GM12878 (cell line): ENCODE data around the gene ZNF780A. TPM values are rescaled to one million over a fixed set of nuclear protein-coding genes. Genes with fewer than 3 reads are reported as not detected.
A peak's percentile ranks its signal among the peaks of the same experiment; 100 is the strongest.

Experiments
- ATAC-seq: fragments of 200-7000 bp; cut with Tn5 transposase; 3 replicates; pipeline ENCODE4 v1.9.1; 2020; ENCODE audit warnings: mild to moderate bottlenecking, moderate library complexity
- BruUV-seq: library from RNA; stranded (reverse); fragments of 400-500 nt; replicated peaks from 2 replicates; lab custom pipeline; 2021; lab: Mats Ljungman, UMichigan
- CTCF ChIA-PET: fragments of 300-600 bp; sonication (Branson Sonifier 250); formaldehyde crosslinking; extraction: SDS; loops from one replicate; lab custom pipeline; 2021; ENCODE audit warnings: inconsistent platforms; lab: Yijun Ruan, JAX
- POLR2A ChIA-PET: fragments of 350-600 bp; formaldehyde crosslinking; extraction: SDS; loops from one replicate; lab custom pipeline; 2021; ENCODE audit warnings: inconsistent platforms; lab: Charles Lee
- RAD21 ChIA-PET: fragments of 300-600 bp; sonication (Branson Sonifier 250); formaldehyde crosslinking; loops from one replicate; lab custom pipeline; 2023; ENCODE audit warnings: antibody characterized with exemption; ENCODE audit not compliant: unreplicated experiment; lab: Charles Lee
- SMC1A ChIA-PET: fragments of 300-600 bp; sonication (Branson Sonifier 250); formaldehyde crosslinking; loops from one replicate; lab custom pipeline; 2023; ENCODE audit not compliant: unreplicated experiment, uncharacterized antibody; lab: Charles Lee
- DNase-seq: peaks from one replicate; pipeline ENCODE4 v3.0.0-alpha.2; 2011; ENCODE audit warnings: low read depth, low spot score
- FAIRE-seq: peaks from 3 replicates; lab custom pipeline; 2011; peaks lifted over from hg19 to GRCh38; lab: Jason Lieb, UNC
- H2AFZ ChIP-seq: 2 replicates; pipeline ENCODE4 v1.6.0; 2011; ENCODE audit warnings: low read depth, low read length, control low read depth; ENCODE audit not compliant: control insufficient read depth
- H3K27ac ChIP-seq: 2 replicates; pipeline ENCODE4 v1.5.1; 2011; ENCODE audit warnings: control low read depth; ENCODE audit not compliant: control insufficient read depth, insufficient read depth
- H3K27me3 ChIP-seq, 2 experiments: replicated peaks in 1 of 2; 2 replicates each; pipeline versions ENCODE4 v1.6.0 to v1.6.1; 2011; ENCODE audit warnings: low read length in 1 of 2; ENCODE audit not compliant: control insufficient read depth in 2 of 2, insufficient read depth in 2 of 2
- H3K36me3 ChIP-seq, 2 experiments: 2 replicates each; pipeline ENCODE4 v1.5.1; 2011; ENCODE audit warnings: low read length in 1 of 2; ENCODE audit not compliant: control insufficient read depth in 2 of 2, insufficient read depth in 2 of 2
- H3K4me1 ChIP-seq: 2 replicates; pipeline ENCODE4 v1.6.1; 2011; ENCODE audit warnings: mild to moderate bottlenecking, low read length, moderate library complexity, mixed read lengths; ENCODE audit not compliant: control insufficient read depth, insufficient read depth
- H3K4me2 ChIP-seq: 2 replicates; pipeline ENCODE4 v1.6.0; 2011; ENCODE audit warnings: control low read depth; ENCODE audit not compliant: control insufficient read depth, insufficient read depth
- H3K4me3 ChIP-seq: fragments of 200-600 bp; sonication (generic); 2 replicates; pipeline ENCODE4 v1.5.1; 2016
- H3K79me2 ChIP-seq: 2 replicates; pipeline ENCODE4 v1.6.0; 2011; ENCODE audit warnings: low read length; ENCODE audit not compliant: control insufficient read depth, insufficient read depth
- H3K9ac ChIP-seq: 2 replicates; pipeline ENCODE4 v1.8.0; 2011; ENCODE audit warnings: low read length, control low read depth, mixed read lengths; ENCODE audit not compliant: control insufficient read depth, insufficient read depth
- H3K9me3 ChIP-seq: replicated peaks from 3 replicates; pipeline ENCODE4 v1.5.1; 2011; ENCODE audit warnings: mild to moderate bottlenecking, low read length; ENCODE audit not compliant: control insufficient read depth, insufficient read depth
- H4K20me1 ChIP-seq: 2 replicates; pipeline ENCODE4 v1.6.0; 2011; ENCODE audit not compliant: control insufficient read depth, insufficient read depth
- BCLAF1 ChIP-seq: fragments of 450-650 bp; IDR thresholded peaks from 2 replicates; pipeline ENCODE4 v1.6.1; 2017; ENCODE audit warnings: antibody characterized with exemption, mild to moderate bottlenecking, moderate library complexity
- ELK1 ChIP-seq: IDR thresholded peaks from 2 replicates; pipeline ENCODE4 v1.6.1; 2012; ENCODE audit warnings: low read depth, low read length, improper control_type of control experiment
- EP300 ChIP-seq, 2 experiments: fragments of 150-350 bp in 1 of 2; IDR thresholded peaks; 2 replicates each; pipeline ENCODE4 v1.6.1; 2011 to 2012; ENCODE audit warnings: low read depth in 2 of 2, low read length in 2 of 2, borderline replicate concordance in 1 of 2, improper control_type of control experiment in 1 of 2, inconsistent platforms in 1 of 2; ENCODE audit not compliant: control insufficient read depth in 1 of 2
- ETV6 ChIP-seq, 2 experiments: fragments of 450-650 bp in 1 of 2; IDR thresholded peaks in 1 of 2; conservative IDR thresholded peaks in 1 of 2; 2 replicates each; pipeline ENCODE4 v1.6.1; 2014; ENCODE audit warnings: antibody characterized with exemption in 1 of 2, borderline replicate concordance in 1 of 2, low read depth in 1 of 2, mild to moderate bottlenecking in 1 of 2, moderate library complexity in 1 of 2
- FOS ChIP-seq: IDR thresholded peaks from 3 replicates; pipeline ENCODE4 v1.6.1; 2011; ENCODE audit warnings: borderline replicate concordance; ENCODE audit not compliant: insufficient read length; ENCODE audit errors: extremely low read depth
- NKRF ChIP-seq: fragments of 450-650 bp; conservative IDR thresholded peaks from 2 replicates; pipeline ENCODE4 v1.6.1; 2017; ENCODE audit warnings: mild to moderate bottlenecking, moderate library complexity
- NR2C1 ChIP-seq: fragments of 450-650 bp; IDR thresholded peaks from 2 replicates; pipeline ENCODE4 v1.6.1; 2017; ENCODE audit warnings: antibody characterized with exemption, mild to moderate bottlenecking, moderate library complexity
- TCF3 ChIP-seq: IDR thresholded peaks from 2 replicates; pipeline ENCODE4 v1.6.1; 2012; ENCODE audit warnings: low read depth, mild to moderate bottlenecking, low read length, borderline replicate concordance; ENCODE audit not compliant: insufficient read depth
- WGBS: methylation state at CpG from one replicate; pipeline ENCODE4 v1.1.6; 2016; ENCODE audit warnings: low lambda C conversion rate; ENCODE audit not compliant: insufficient replicate concordance, insufficient coverage; ENCODE audit errors: missing lambda C conversion rate; 5-methylcytosine and 5-hydroxymethylcytosine counted together
- in situ Hi-C: fragments of 300-500 bp; cut with MboI; formaldehyde crosslinking; loops from 9 replicates; pipeline ENCODE4 v1.14.3; 2018; ENCODE audit warnings: mixed read lengths
- intact Hi-C: fragments of 100-400 bp; cut with micrococcal nuclease; formaldehyde crosslinking; loops from one replicate; pipeline ENCODE4 v1.14.2; 2022; ENCODE audit not compliant: unreplicated experiment
- polyA plus RNA-seq, 11 experiments: library from polyadenylated mRNA; depleted of rRNA in 4 of 11; unstranded in 6 of 11; stranded (reverse) in 5 of 11; fragments of >200 nt; fragmentation: Nextera tagmentation in 4 of 11; fragmentation: Illumina TruSeq in 1 of 11; extraction: Ambion mirVana in 4 of 11; extraction: Trizol in 1 of 11; gene quantifications; 1 replicate in 1 of 11; 2 replicates in 10 of 11; pipeline versions ENCODE4 v1.2.1 to v1.2.3, GENCODE V29; 2011 to 2016; ENCODE audit warnings: inconsistent platforms in 2 of 11, missing spikeins in 2 of 11, low read depth in 1 of 11
- total RNA-seq, 4 experiments: library from RNA; depleted of rRNA in 3 of 4; stranded (reverse); fragments of >200 nt in 3 of 4; fragmentation: Illumina TruSeq in 1 of 4; extraction: Trizol in 1 of 4; gene quantifications; 2 replicates each; pipeline versions ENCODE4 v1.2.1 to v1.2.3, GENCODE V29; 2013 to 2021

ZNF780A gene
- total and polyA plus RNA-seq, 10 of the 15 experiments (the other 5 are each of a cell fraction or from before 2014, with no cell fraction given): 10.9 to 27.6 (median 17.6) TPM

- RAD21 ChIA-PET: interaction anchor here (0.7 kb wide), 1 partner anchor 33 kb away, joined by 3 read pairs; no protein-coding TSS in a partner anchor
- peak; percentile 41 for FAIRE-seq
- 26% methylated on average over 3 of the region's 3 CpGs for WGBS
- no peaks in the 10 kb centered on the region; the same call in 2 of the 3 replicates for H3K9me3 ChIP-seq
- no peak overlapping the region for H3K4me3 ChIP-seq
- H4K20me1 ChIP-seq: no peaks in the 10 kb centered on the region
- H3K79me2 ChIP-seq: no peaks in the 10 kb centered on the region
- SMC1A ChIA-PET: no interaction called here
- TF ChIP-seq NR2C1: no peak
- no peak for TF ChIP-seq BCLAF1
- ATAC-seq: no peak
- in situ Hi-C loops: no loop called here
- H3K4me1 ChIP-seq: no peaks in the 10 kb centered on the region
- intact Hi-C loops: no loop called here
- CTCF ChIA-PET: no interaction called here
- no TSS peak for BruUV-seq
- H3K36me3 ChIP-seq: no peaks in the 10 kb centered on the region
- H3K9ac ChIP-seq: no peak overlapping the region
- H3K4me2 ChIP-seq: no peak overlapping the region
- no peak overlapping the region for H3K27ac ChIP-seq
- no peak for DNase-seq
- H3K27me3 ChIP-seq: no peaks in the 10 kb centered on the region
- POLR2A ChIA-PET: no interaction called here
- no peak overlapping the region for H2AFZ ChIP-seq
These were observed 38.7 kb upstream of the ZNF780A start for GRCh38 chr19:40129425-40129824.

- FAIRE-seq: no peak
- H3K4me1 ChIP-seq: no peaks in the 10 kb centered on the region
- no peak for DNase-seq
- H3K4me2 ChIP-seq: no peak overlapping the region
- in situ Hi-C loops: no loop called here
- H3K9ac ChIP-seq: no peak overlapping the region
- ChIA-PET RAD21 (no interaction called here), SMC1A (no interaction called here)
- no peaks in the 10 kb centered on the region for H3K36me3 ChIP-seq
- H3K9me3 ChIP-seq: no peaks in the 10 kb centered on the region; the same call in 2 of the 3 replicates
- no peak for ATAC-seq
- H4K20me1 ChIP-seq: no peaks in the 10 kb centered on the region
- no peak overlapping the region for H3K4me3 ChIP-seq
- H3K27ac ChIP-seq: no peak overlapping the region
- TF ChIP-seq NKRF (no peak), ETV6 (conservative IDR thresholded peaks at IDR 0.05 in 1 of 2, IDR thresholded peaks at IDR 0.05 in 1 of 2; ENCODE audit: borderline replicate concordance in 1 of 2, low read depth in 1 of 2) (no peak), NR2C1 (no peak), ELK1 (no peak), TCF3 (no peak), EP300 (IDR thresholded peaks at IDR 0.05; ENCODE audit: borderline replicate concordance in 1 of 2, control insufficient read depth in 1 of 2, low read depth in 2 of 2, low read length in 2 of 2) (no peak), FOS (no peak)
- TF ChIP-seq, all 136 proteins: peak for 0
- intact Hi-C loops: no loop called here
- Histone ChIP-seq H3K27me3 (no peaks in the 10 kb centered on the region), H3K79me2 (no peaks in the 10 kb centered on the region), H2AFZ (no peak overlapping the region)
- BruUV-seq: no TSS peak
- ChIA-PET POLR2A (no interaction called here), CTCF (interaction anchor here (1.0 kb wide), 1 partner anchor 11 kb away, joined by 3 read pairs; no protein-coding TSS in a partner anchor)
These were observed 38.2 kb upstream of the ZNF780A start for GRCh38 chr19:40128991-40129390.
